HG02840 (cell line): ENCODE measurements around the gene LY6G5C.
A peak's percentile ranks its signal among the peaks of the same experiment; 100 is the strongest.

Experiments used
- ATAC-seq: cut with Tn5 transposase; IDR thresholded peaks from one replicate; pipeline ENCODE4 v1.9.1; 2021; ENCODE audit warnings: mild to moderate bottlenecking, moderate library complexity, moderate number of reproducible peaks; ENCODE audit not compliant: unreplicated experiment, low FRiP score

LY6G5C gene

GRCh38 chr6:31680226-31681134 lies at the start of gene LY6G5C:
TSS of gene LY6G5C (minus strand) at chr6:31681067. CDS start at chr6:31680373, 694 bp downstream.
- ATAC-seq: no peak

- peak; percentile 30 for ATAC-seq
Measured at GRCh38 chr6:31729979-31730630, 49.2 kb upstream of the LY6G5C start.

GRCh38 chr6:31729515-31729978 lies 48.7 kb upstream of the LY6G5C start:
- peak; percentile 44 for ATAC-seq

- no peak for ATAC-seq
Measured at GRCh38 chr6:31728767-31729514, 48.1 kb upstream of the LY6G5C start, which contains the start of gene DDAH2. TSS of gene DDAH2 (minus strand) at chr6:31729299. CDS start at chr6:31729161, 138 bp downstream.

GRCh38 chr6:31727717-31728671 lies 47.1 kb upstream of the LY6G5C start:
- no peak for ATAC-seq

- peak; percentile 42 for ATAC-seq
Measured at GRCh38 chr6:31727034-31727716, 46.3 kb upstream of the LY6G5C start.

- ATAC-seq: no peak
Measured at GRCh38 chr6:31725502-31726350, 44.9 kb upstream of the LY6G5C start.

GRCh38 chr6:31723980-31724691 lies 43.3 kb upstream of the LY6G5C start:
- no peak for ATAC-seq

GRCh38 chr6:31723245-31723979 lies 42.5 kb upstream of the LY6G5C start, which contains the start of gene MPIG6B:
TSS of gene MPIG6B (plus strand) at chr6:31723373. CDS start at chr6:31723384, 11 bp downstream.
- ATAC-seq: no peak

- no peak for ATAC-seq
Measured at GRCh38 chr6:31722173-31722572, 41.3 kb upstream of the LY6G5C start.

GRCh38 chr6:31721351-31722020 lies 40.6 kb upstream of the LY6G5C start, which contains the start of gene LY6G6C:
TSS of gene LY6G6C (minus strand) at chr6:31721746. CDS start at chr6:31721679, 67 bp downstream.
- ATAC-seq: no peak

- no peak for ATAC-seq
Measured at GRCh38 chr6:31720196-31720770, 39.4 kb upstream of the LY6G5C start.

- no peak for ATAC-seq
Measured at GRCh38 chr6:31719001-31719400, 38.1 kb upstream of the LY6G5C start.

- ATAC-seq: no peak
Measured at GRCh38 chr6:31718265-31718664, 37.4 kb upstream of the LY6G5C start.

- no peak for ATAC-seq
Measured at GRCh38 chr6:31717499-31718222, 36.8 kb upstream of the LY6G5C start.
